HepG2 (cell line): ENCODE data around the gene STC2. TPM values are rescaled to one million over a fixed set of nuclear protein-coding genes. Genes with fewer than 3 reads are reported as not detected.

ENCODE experiments used
- ATAC-seq: fragments of 200-7000 bp; cut with Tn5 transposase; 3 replicates; pipeline ENCODE4 v1.9.1; 2020; ENCODE audit warnings: mild to moderate bottlenecking, moderate library complexity
- BruUV-seq: library from RNA; stranded (reverse); fragments of 400-500 nt; replicated peaks from 2 replicates; lab custom pipeline; 2021; lab: Mats Ljungman, UMichigan
- CTCF ChIA-PET: fragments of 300-600 bp; formaldehyde crosslinking; extraction: SDS; loops from one replicate; lab custom pipeline; 2021; ENCODE audit warnings: low total read pairs, inconsistent platforms, low intra/inter-chr PET ratio; lab: Yijun Ruan, JAX
- POLR2A ChIA-PET: fragments of 350-600 bp; sonication (Branson Sonifier 250); formaldehyde crosslinking; loops from one replicate; lab custom pipeline; 2020; ENCODE audit warnings: antibody characterized with exemption, inconsistent platforms; lab: Yijun Ruan, JAX
- DNase-seq: peaks from one replicate; pipeline ENCODE4 v3.0.0-alpha.2; 2015; ENCODE audit warnings: low spot score
- FAIRE-seq: peaks from 3 replicates; lab custom pipeline; 2011; peaks lifted over from hg19 to GRCh38; lab: Jason Lieb, UNC
- H2AFZ ChIP-seq: one replicate; pipeline ENCODE4 v1.6.1; 2011; ENCODE audit warnings: low read length, inconsistent platforms
- H3K27ac ChIP-seq: fragments of 300-600 bp; 3 replicates; pipeline ENCODE4 v1.8.0; 2011; ENCODE audit warnings: mixed run types, mild to moderate bottlenecking, mixed read lengths, low read length, inconsistent platforms; ENCODE audit not compliant: insufficient read depth; ENCODE audit errors: extremely low read length
- H3K27me3 ChIP-seq, 2 experiments: fragments of 200-600 bp in 1 of 2; 2 replicates in 1 of 2; 3 replicates in 1 of 2; pipeline versions ENCODE4 v1.6.0 to v1.8.0; 2011; ENCODE audit warnings: low read length in 2 of 2, mild to moderate bottlenecking in 2 of 2, moderate library complexity in 2 of 2, inconsistent platforms in 1 of 2; ENCODE audit not compliant: insufficient read depth in 2 of 2, control insufficient read depth in 1 of 2
- H3K36me3 ChIP-seq, 2 experiments: fragments of 200-600 bp in 1 of 2; replicated peaks in 1 of 2; 2 replicates in 1 of 2; 3 replicates in 1 of 2; pipeline versions ENCODE4 v1.5.1 to v1.8.0; 2011; ENCODE audit warnings: low read length in 2 of 2, inconsistent platforms in 1 of 2; ENCODE audit not compliant: insufficient read depth in 2 of 2, control insufficient read depth in 1 of 2
- H3K4me1 ChIP-seq: 2 replicates; pipeline ENCODE4 v1.5.1; 2012; ENCODE audit warnings: low read length, inconsistent platforms; ENCODE audit not compliant: insufficient read depth
- H3K4me2 ChIP-seq: 2 replicates; pipeline ENCODE4 v1.6.0; 2011; ENCODE audit warnings: low read depth, low read length, inconsistent platforms
- H3K4me3 ChIP-seq, 3 experiments: fragments of 200-600 bp in 1 of 3; sonication (generic), shearing (Covaris generic) in 1 of 3; replicated peaks in 1 of 3; 2 replicates each; pipeline ENCODE4 v1.5.1; 2011 to 2016; ENCODE audit warnings: low read length in 3 of 3, inconsistent platforms in 2 of 3, low read depth in 2 of 3, mild to moderate bottlenecking in 2 of 3, control low read depth in 1 of 3, mixed read lengths in 1 of 3; ENCODE audit not compliant: insufficient read depth in 1 of 3
- H3K79me2 ChIP-seq: one replicate; pipeline ENCODE4 v1.6.1; 2011; ENCODE audit warnings: low read length, inconsistent platforms; ENCODE audit not compliant: insufficient read depth
- H3K9ac ChIP-seq: 2 replicates; pipeline ENCODE4 v1.6.0; 2011; ENCODE audit warnings: mild to moderate bottlenecking, low read depth, low read length, inconsistent platforms; ENCODE audit not compliant: insufficient read depth
- H3K9me3 ChIP-seq: 2 replicates; pipeline ENCODE4 v1.5.1; 2012; ENCODE audit warnings: mild to moderate bottlenecking, low read length
- H4K20me1 ChIP-seq: 2 replicates; pipeline ENCODE4 v1.6.0; 2011; ENCODE audit warnings: inconsistent platforms, mild to moderate bottlenecking, low read length, moderate library complexity; ENCODE audit not compliant: insufficient read depth
- ARID2 ChIP-seq: sonication (generic); formaldehyde crosslinking; IDR thresholded peaks from 2 replicates; pipeline ENCODE4 v1.8.1; 2022; ENCODE audit warnings: mild to moderate bottlenecking, missing genetic modification reagents, borderline replicate concordance
- GTF2F1 ChIP-seq: fragments of 150-350 bp; IDR thresholded peaks from 2 replicates; pipeline ENCODE4 v1.6.1; 2014; ENCODE audit warnings: low read length
- LCORL ChIP-seq, 2 experiments: fragments of 450-650 bp in 1 of 2; sonication (generic) in 1 of 2; formaldehyde crosslinking in 1 of 2; IDR thresholded peaks; 2 replicates each; pipeline versions ENCODE4 v1.5.0 to v1.6.1; 2017 to 2020; ENCODE audit warnings: antibody characterized with exemption in 1 of 2, missing genetic modification reagents in 1 of 2
- NFKB2 ChIP-seq: sonication (generic); formaldehyde crosslinking; IDR thresholded peaks from 2 replicates; pipeline ENCODE4 v1.4.0; 2020; ENCODE audit warnings: missing genetic modification reagents, borderline replicate concordance
- NFKBIZ ChIP-seq: IDR thresholded peaks from 2 replicates; pipeline ENCODE4 v1.6.1; 2018; ENCODE audit warnings: missing genetic modification reagents, missing compliant biosample characterization
- NR3C1 ChIP-seq: sonication (generic); formaldehyde crosslinking; IDR thresholded peaks from 2 replicates; pipeline ENCODE4 v1.4.0; 2020; ENCODE audit warnings: missing genetic modification reagents
- PITX1 ChIP-seq: sonication (generic); formaldehyde crosslinking; IDR thresholded peaks from 2 replicates; pipeline ENCODE4 v1.5.1; 2020; ENCODE audit warnings: mild to moderate bottlenecking, missing genetic modification reagents
- YY1 ChIP-seq: IDR thresholded peaks from 2 replicates; pipeline ENCODE4 v1.6.1; 2011; ENCODE audit warnings: low read length, low read depth, moderate library complexity, mild to moderate bottlenecking; ENCODE audit not compliant: insufficient read depth, insufficient replicate concordance
- ZBTB38 ChIP-seq: sonication (generic); formaldehyde crosslinking; IDR thresholded peaks from 2 replicates; pipeline ENCODE4 v1.5.1; 2020; ENCODE audit warnings: mild to moderate bottlenecking, missing genetic modification reagents
- ZFP37 ChIP-seq: sonication (generic); formaldehyde crosslinking; IDR thresholded peaks from 2 replicates; pipeline ENCODE4 v1.4.0; 2020; ENCODE audit warnings: missing genetic modification reagents, borderline replicate concordance
- ZNF616 ChIP-seq: sonication (generic); formaldehyde crosslinking; IDR thresholded peaks from 2 replicates; pipeline ENCODE4 v1.5.0; 2020; ENCODE audit warnings: low read depth, mild to moderate bottlenecking, missing genetic modification reagents
- ZNF619 ChIP-seq: sonication (generic); formaldehyde crosslinking; IDR thresholded peaks from 2 replicates; pipeline ENCODE4 v1.4.0; 2020; ENCODE audit warnings: mild to moderate bottlenecking, missing genetic modification reagents
- ZNF670 ChIP-seq: sonication (generic); formaldehyde crosslinking; IDR thresholded peaks from 2 replicates; pipeline ENCODE4 v1.8.0; 2022; ENCODE audit warnings: mild to moderate bottlenecking, missing genetic modification reagents, borderline replicate concordance
- ZNF704 ChIP-seq: sonication (generic); formaldehyde crosslinking; IDR thresholded peaks from 2 replicates; pipeline ENCODE4 v1.8.1; 2023; ENCODE audit warnings: mild to moderate bottlenecking, inconsistent platforms, moderate library complexity, missing genetic modification reagents, borderline replicate concordance
- ZNF878 ChIP-seq: sonication (generic); formaldehyde crosslinking; IDR thresholded peaks from 2 replicates; pipeline ENCODE4 v1.8.1; 2023; ENCODE audit warnings: mild to moderate bottlenecking, missing genetic modification reagents, moderate library complexity
- WGBS: methylation state at CpG from one replicate; pipeline ENCODE4 v1.1.6; 2017; ENCODE audit warnings: low lambda C conversion rate; 5-methylcytosine and 5-hydroxymethylcytosine counted together
- in situ Hi-C: cut with HindIII; loops from 2 replicates; pipeline ENCODE4 v1.10.0; 2017; ENCODE audit warnings: low pct_unique_long_range_greater_than_20kb; ENCODE audit not compliant: extremely low pct_ligation_motif_present
- intact Hi-C: fragments of 100-400 bp; cut with micrococcal nuclease; formaldehyde crosslinking; loops from one replicate; pipeline ENCODE4 v1.10.0; 2022; ENCODE audit not compliant: unreplicated experiment
- polyA plus RNA-seq, 8 experiments: library from polyadenylated mRNA; depleted of rRNA in 3 of 8; stranded (reverse) in 7 of 8; unstranded in 1 of 8; fragments of >200 nt; fragmentation: Illumina TruSeq in 4 of 8; extraction: Trizol in 4 of 8; gene quantifications; 2 replicates each; pipeline versions ENCODE4 v1.2.1 to v1.2.3, GENCODE V29; 2011 to 2016; ENCODE audit warnings: low read depth in 4 of 8, missing spikeins in 1 of 8, mixed read lengths in 1 of 8; ENCODE audit not compliant: insufficient read depth in 1 of 8
- total RNA-seq, 5 experiments: library from RNA; depleted of rRNA; stranded (reverse); fragments of >200 nt; fragmentation: Illumina TruSeq; extraction: Trizol; gene quantifications; 2 replicates each; pipeline ENCODE4 v1.2.3, GENCODE V29; 2016; ENCODE audit warnings: low read depth in 1 of 5

STC2 gene
- total and polyA plus RNA-seq, 2 of the 13 experiments (the other 11 are each of a cell fraction or from before 2014, with no cell fraction given), result 27.1 to 69.2 TPM

- in situ Hi-C loops, result no loop called here
- Histone ChIP-seq H3K9me3 (no peaks in the 10 kb centered on the region), H3K27ac (no peak overlapping the region), H4K20me1 (no peaks in the 10 kb centered on the region), H3K27me3 (no peaks in the 10 kb centered on the region), H3K4me2 (no peak overlapping the region), H2AFZ (no peak overlapping the region), H3K4me1 (peaks cover 55% of the 10 kb centered on the region), H3K9ac (no peak overlapping the region), H3K79me2 (no peaks in the 10 kb centered on the region), H3K36me3 (no peaks in the 10 kb centered on the region), H3K4me3 (no peak overlapping the region)
- TF ChIP-seq ZFP37 (CRISPR knock-in tag) (no peak), ZNF704 (CRISPR knock-in tag) (no peak), LCORL (IDR thresholded peaks at IDR 0.05) (no peak), LCORL (CRISPR knock-in tag; IDR thresholded peaks at IDR 0.05) (no peak), ZNF619 (CRISPR knock-in tag) (no peak), ZNF616 (no peak), ZNF670 (CRISPR knock-in tag) (no peak), ZBTB38 (no peak), YY1 (no peak), ZNF878 (no peak), NFKBIZ (no peak), GTF2F1 (no peak), PITX1 (CRISPR knock-in tag) (no peak), NR3C1 (no peak), ARID2 (CRISPR knock-in tag) (no peak), NFKB2 (CRISPR knock-in tag) (no peak)
- CTCF ChIA-PET, result no interaction called here
- no peak for FAIRE-seq
- no TSS peak for BruUV-seq
- intact Hi-C loops, result no loop called here
- DNase-seq, result no peak
- no peak for ATAC-seq
- 88% methylated on average over 3 of the region's 3 CpGs for WGBS
- POLR2A ChIA-PET, result no interaction called here
Observed at GRCh38 chr5:173307695-173308094, 20.5 kb downstream of the STC2 start.
